EL (cell line): ENCODE measurements around the gene LYZL2.
A peak's percentile ranks its signal among the peaks of the same experiment; 100 is the strongest.

Experiments
- DNase-seq: peaks from one replicate; pipeline ENCODE4 v3.0.0-alpha.2; 2016

The LYZL2 gene

GRCh38 chr10:30589441-30589840, 40.1 kb downstream of the LYZL2 start:
- no peak for DNase-seq

GRCh38 chr10:30587522-30588031, 42.0 kb downstream of the LYZL2 start:
- DNase-seq, result no peak

GRCh38 chr10:30586828-30587227, 42.7 kb downstream of the LYZL2 start:
- DNase-seq, result no peak

GRCh38 chr10:30583778-30584415, 45.7 kb downstream of the LYZL2 start:
- peak; percentile 71 for DNase-seq

GRCh38 chr10:30581779-30582380, 47.7 kb downstream of the LYZL2 start:
- peak; percentile 60 for DNase-seq

GRCh38 chr10:30580676-30581075, 48.9 kb downstream of the LYZL2 start:
- DNase-seq, result no peak

GRCh38 chr10:30580241-30580640, 49.3 kb downstream of the LYZL2 start:
- no peak for DNase-seq

- no peak for DNase-seq
Measured at GRCh38 chr10:30579574-30579973, 50.0 kb downstream of the LYZL2 start.

GRCh38 chr10:30577048-30577447, 52.5 kb downstream of the LYZL2 start:
- DNase-seq, result no peak

- DNase-seq, result no peak
Measured at GRCh38 chr10:30576641-30577040, 52.9 kb downstream of the LYZL2 start.

GRCh38 chr10:30574432-30574796, 55.1 kb downstream of the LYZL2 start:
- DNase-seq, result no peak

- no peak for DNase-seq
Measured at GRCh38 chr10:30573721-30574431, 55.7 kb downstream of the LYZL2 start.

GRCh38 chr10:30565449-30565848, 64.1 kb downstream of the LYZL2 start:
- DNase-seq, result no peak

- DNase-seq, result no peak
Measured at GRCh38 chr10:30562787-30563186, 66.8 kb downstream of the LYZL2 start.
